Astrocyte (in vitro differentiated cells and primary cell): ENCODE data around the gene SPIN2B. TPM values are rescaled to one million over a fixed set of nuclear protein-coding genes. Genes with fewer than 3 reads are reported as not detected.
"Not testable (repeated sequence)": the region's sequence is repeated elsewhere in the genome, so short reads cannot be mapped to it uniquely, and the experiment has no call there.

ENCODE experiments used
- DNase-seq: peaks from one replicate; pipeline ENCODE4 v3.0.0-alpha.2; 2010; ENCODE audit warnings: low read depth
- FAIRE-seq: peaks from 2 replicates; lab custom pipeline; 2011; peaks lifted over from hg19 to GRCh38; lab: Jason Lieb, UNC
- H2AFZ ChIP-seq: 2 replicates; pipeline ENCODE4 v1.6.0; 2012; ENCODE audit warnings: low read depth, low read length, inconsistent platforms
- H3K27ac ChIP-seq: 2 replicates; pipeline ENCODE4 v1.5.1; 2011; ENCODE audit warnings: low read depth, low read length, inconsistent platforms
- H3K27me3 ChIP-seq: 2 replicates; pipeline ENCODE4 v1.6.0; 2011; ENCODE audit warnings: low read length, inconsistent platforms; ENCODE audit not compliant: insufficient read depth
- H3K36me3 ChIP-seq: 2 replicates; pipeline ENCODE4 v1.5.1; 2011; ENCODE audit warnings: low read length, inconsistent platforms; ENCODE audit not compliant: insufficient read depth
- H3K4me1 ChIP-seq: 2 replicates; pipeline ENCODE4 v1.5.1; 2011; ENCODE audit warnings: low read length, inconsistent platforms; ENCODE audit not compliant: insufficient read depth
- H3K4me2 ChIP-seq: 2 replicates; pipeline ENCODE4 v1.6.0; 2012; ENCODE audit warnings: low read length, inconsistent platforms
- H3K4me3 ChIP-seq: 2 replicates; pipeline ENCODE4 v1.5.1; 2011; ENCODE audit warnings: low read depth, mild to moderate bottlenecking, low read length, inconsistent platforms; ENCODE audit not compliant: insufficient read depth
- H3K79me2 ChIP-seq: 2 replicates; pipeline ENCODE4 v1.6.0; 2012; ENCODE audit warnings: mild to moderate bottlenecking, low read length, inconsistent platforms; ENCODE audit not compliant: insufficient read depth
- H3K9ac ChIP-seq: 2 replicates; pipeline ENCODE4 v1.6.0; 2012; ENCODE audit warnings: mild to moderate bottlenecking, low read length, inconsistent platforms
- H3K9me3 ChIP-seq: 2 replicates; pipeline ENCODE4 v1.5.1; 2012; ENCODE audit warnings: low read depth, mild to moderate bottlenecking, low read length, inconsistent platforms; ENCODE audit not compliant: insufficient read depth
- H4K20me1 ChIP-seq: 2 replicates; pipeline ENCODE4 v1.6.0; 2012; ENCODE audit warnings: low read length, inconsistent platforms; ENCODE audit not compliant: insufficient read depth
- H3K27ac Mint-ChIP-seq: one replicate; pipeline ENCODE4 v1.8.0; 2021; ENCODE audit warnings: mild to moderate bottlenecking, mixed read lengths; ENCODE audit not compliant: unreplicated experiment
- H3K27me3 Mint-ChIP-seq: one replicate; pipeline ENCODE4 v1.8.0; 2021; ENCODE audit warnings: low read depth, mixed read lengths; ENCODE audit not compliant: unreplicated experiment
- H3K36me3 Mint-ChIP-seq: one replicate; pipeline ENCODE4 v1.8.0; 2021; ENCODE audit warnings: low read depth, mixed read lengths; ENCODE audit not compliant: unreplicated experiment
- H3K4me1 Mint-ChIP-seq: one replicate; pipeline ENCODE4 v1.8.0; 2021; ENCODE audit warnings: low read depth, mixed read lengths; ENCODE audit not compliant: unreplicated experiment
- H3K4me3 Mint-ChIP-seq: one replicate; pipeline ENCODE4 v1.8.0; 2021; ENCODE audit warnings: mild to moderate bottlenecking, moderate library complexity, mixed read lengths; ENCODE audit not compliant: unreplicated experiment
- H3K9me3 Mint-ChIP-seq: one replicate; pipeline ENCODE4 v1.8.0; 2021; ENCODE audit warnings: mild to moderate bottlenecking, mixed read lengths; ENCODE audit not compliant: unreplicated experiment
- CTCF ChIP-seq: IDR thresholded peaks from 2 replicates; pipeline ENCODE4 v1.5.1; 2011; ENCODE audit warnings: low read depth, mild to moderate bottlenecking, inconsistent platforms, low read length, moderate library complexity; ENCODE audit not compliant: insufficient read depth
- EZH2 ChIP-seq: IDR thresholded peaks from 2 replicates; pipeline ENCODE4 v1.6.1; 2012; ENCODE audit warnings: mild to moderate bottlenecking, low read length, inconsistent platforms; ENCODE audit not compliant: insufficient read depth
- total RNA-seq: library from RNA; stranded (reverse); gene quantifications from 2 replicates; pipeline ENCODE4 v1.2.1, GENCODE V29; 2021

Gene SPIN2B
- total RNA-seq, 1 donor from 2014 or later, result 13.0 TPM

GRCh38 chrX:57132046-57132445, 10.7 kb upstream of the SPIN2B start:
- no peaks in the 10 kb centered on the region for H3K27me3 ChIP-seq
- H4K20me1 ChIP-seq, result no peaks in the 10 kb centered on the region
- Mint-ChIP-seq H3K4me3 (no peak overlapping the region), H3K36me3 (no peaks in the 10 kb centered on the region), H3K4me1 (no peaks in the 10 kb centered on the region), H3K27ac (no peak overlapping the region), H3K9me3 (no peaks in the 10 kb centered on the region), H3K27me3 (no peaks in the 10 kb centered on the region)
- no peaks in the 10 kb centered on the region for H3K9me3 ChIP-seq
- H3K4me2 ChIP-seq, result no peak overlapping the region
- FAIRE-seq, result peak; percentile 5
- no peak overlapping the region for H3K27ac ChIP-seq
- no peaks in the 10 kb centered on the region for H3K4me1 ChIP-seq
- no peaks in the 10 kb centered on the region for H3K79me2 ChIP-seq
- TF ChIP-seq EZH2 (no peak), CTCF (no peak)
- H3K9ac ChIP-seq, result no peak overlapping the region
- H2AFZ ChIP-seq, result no peak overlapping the region
- H3K4me3 ChIP-seq, result no peak overlapping the region
- no peak for DNase-seq
- no peaks in the 10 kb centered on the region for H3K36me3 ChIP-seq

DNA sequence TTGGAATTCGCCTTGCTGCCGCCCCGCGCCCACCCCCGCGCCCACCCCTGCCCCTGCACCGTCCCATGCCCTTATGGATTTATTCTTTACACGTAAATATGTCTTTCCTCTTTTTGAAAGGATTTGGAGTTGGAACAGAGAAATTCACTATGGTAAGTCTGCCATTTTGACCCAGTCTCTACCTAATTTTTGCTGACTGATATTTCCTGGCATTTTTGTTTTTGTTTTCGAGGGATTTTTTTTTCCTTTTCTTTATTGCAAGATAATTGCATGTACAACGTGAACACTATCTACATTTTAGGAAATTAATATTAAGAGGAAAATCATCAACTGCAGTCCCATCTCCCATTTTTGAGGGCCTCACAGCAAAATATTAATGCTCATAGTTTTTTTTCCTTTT, 468 bp upstream of the SPIN2B start:
- H3K36me3 Mint-ChIP-seq, result peaks cover 5% of the 10 kb centered on the region
- no peak for FAIRE-seq
- H3K9me3 Mint-ChIP-seq, result peaks cover 2% of the 10 kb centered on the region
- no peaks in the 10 kb centered on the region for H3K27me3 ChIP-seq
- no peaks in the 10 kb centered on the region for H3K79me2 ChIP-seq
- no peaks in the 10 kb centered on the region for H3K27me3 Mint-ChIP-seq
- peak overlapping the region; percentile 47 for H3K27ac Mint-ChIP-seq
- TF ChIP-seq EZH2 (no peak), CTCF (no peak)
- peak overlapping the region; percentile 81 for H3K9ac ChIP-seq
- H3K9me3 ChIP-seq, result no peaks in the 10 kb centered on the region
- peak overlapping the region; percentile 83 for H3K4me2 ChIP-seq
- H3K27ac ChIP-seq, result peak overlapping the region; percentile 70
- no peaks in the 10 kb centered on the region for H3K4me1 ChIP-seq
- H3K4me3 Mint-ChIP-seq, result peak overlapping the region; percentile 95
- H4K20me1 ChIP-seq, result no peaks in the 10 kb centered on the region
- H3K36me3 ChIP-seq, result no peaks in the 10 kb centered on the region
- no peak for DNase-seq
- H3K4me1 Mint-ChIP-seq, result peaks cover 4% of the 10 kb centered on the region
- peak overlapping the region; percentile 70 for H3K4me3 ChIP-seq
- peak overlapping the region; percentile 94 for H2AFZ ChIP-seq

DNA sequence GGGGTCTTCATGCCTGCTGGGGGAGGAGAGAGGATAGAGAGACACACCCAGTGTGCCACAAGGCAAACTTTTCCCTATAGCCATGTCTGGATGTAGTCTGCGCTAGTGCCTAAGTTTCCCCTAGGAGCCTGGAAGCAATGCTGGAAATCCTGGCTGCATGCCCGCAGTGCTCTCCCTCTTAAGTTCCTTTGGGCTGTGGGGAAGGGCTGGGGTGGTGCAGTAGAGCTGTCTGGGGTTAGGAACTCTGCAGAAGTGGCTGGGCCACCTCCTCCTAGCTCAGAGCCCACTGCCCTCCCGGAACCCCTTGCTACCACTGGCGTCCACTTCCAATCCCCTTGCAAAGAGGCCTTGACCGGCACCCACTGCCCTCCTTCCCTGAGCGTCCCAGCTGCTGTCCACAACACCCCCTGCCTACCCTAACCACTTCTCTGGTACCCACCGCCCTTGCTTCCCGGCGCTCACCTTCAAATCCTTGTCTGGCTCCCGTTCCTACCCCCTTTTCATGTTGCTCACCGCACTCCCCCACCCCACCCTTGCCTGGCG, 658 bp downstream of the SPIN2B start:
- not testable (repeated sequence) for H3K9me3 ChIP-seq, H3K79me2 ChIP-seq, H3K9me3 Mint-ChIP-seq, DNase-seq, H3K36me3 ChIP-seq, H3K4me1 Mint-ChIP-seq, H3K36me3 Mint-ChIP-seq, H3K27me3 Mint-ChIP-seq, H3K27me3 ChIP-seq, H4K20me1 ChIP-seq, FAIRE-seq, H3K4me1 ChIP-seq
- Mint-ChIP-seq H3K4me3 (peak overlapping the region; percentile 95), H3K27ac (peak overlapping the region; percentile 62)
- Histone ChIP-seq H3K4me2 (peak overlapping the region; percentile 83), H3K9ac (peak overlapping the region; percentile 81), H3K4me3 (peak overlapping the region; percentile 70), H3K27ac (peak overlapping the region; percentile 70), H2AFZ (peak overlapping the region; percentile 63)
